DOHH2 (cell line): ENCODE data around the gene KANSL3.

Experiments
- H3F3A ChIP-seq: fragments of 200-600 bp; sonication (generic), shearing (Covaris generic); 2 replicates; pipeline ENCODE4 v1.6.0; 2016; ENCODE audit warnings: antibody characterized with exemption, mild to moderate bottlenecking; ENCODE audit not compliant: control insufficient read depth, insufficient read depth
- H3K27ac ChIP-seq: fragments of 200-600 bp; sonication (generic); 2 replicates; pipeline ENCODE4 v1.5.1; 2014; ENCODE audit warnings: low read depth, mild to moderate bottlenecking, low read length, moderate library complexity
- H3K27me3 ChIP-seq: fragments of 200-600 bp; sonication (generic); 2 replicates; pipeline ENCODE4 v1.6.1; 2014; ENCODE audit warnings: mild to moderate bottlenecking, low read length, mixed read lengths; ENCODE audit not compliant: control insufficient read depth
- H3K36me3 ChIP-seq: fragments of 200-600 bp; sonication (generic); 2 replicates; pipeline ENCODE4 v1.6.1; 2014; ENCODE audit warnings: mild to moderate bottlenecking, low read length, moderate library complexity, mixed read lengths; ENCODE audit not compliant: control insufficient read depth
- H3K4me1 ChIP-seq: fragments of 200-600 bp; sonication (generic); 2 replicates; pipeline ENCODE4 v1.6.1; 2014; ENCODE audit warnings: mild to moderate bottlenecking, low read length, mixed read lengths; ENCODE audit not compliant: control insufficient read depth
- H3K4me2 ChIP-seq: fragments of 200-600 bp; sonication (generic); 2 replicates; pipeline ENCODE4 v1.6.0; 2014; ENCODE audit warnings: mild to moderate bottlenecking, low read length, moderate library complexity
- H3K4me3 ChIP-seq: fragments of 200-600 bp; sonication (generic); 2 replicates; pipeline ENCODE4 v1.5.1; 2014; ENCODE audit warnings: mild to moderate bottlenecking, low read length, mixed read lengths
- H3K79me2 ChIP-seq: fragments of 200-600 bp; sonication (generic); 2 replicates; pipeline ENCODE4 v1.6.1; 2014; ENCODE audit warnings: mild to moderate bottlenecking, low read length, mixed read lengths; ENCODE audit not compliant: control insufficient read depth
- H3K9me2 ChIP-seq: fragments of 200-600 bp; sonication (generic); replicated peaks from 2 replicates; pipeline ENCODE4 v1.6.1; 2014; ENCODE audit warnings: mild to moderate bottlenecking, low read length, mixed read lengths; ENCODE audit not compliant: control insufficient read depth
- H3K9me3 ChIP-seq: fragments of 200-600 bp; sonication (generic); 2 replicates; pipeline ENCODE4 v1.6.1; 2014; ENCODE audit warnings: antibody characterized with exemption, low read length, mixed read lengths; ENCODE audit not compliant: control insufficient read depth, insufficient read depth
- H4K20me1 ChIP-seq: fragments of 200-600 bp; sonication (generic); 2 replicates; pipeline ENCODE4 v1.6.0; 2014; ENCODE audit warnings: low read depth, mild to moderate bottlenecking, antibody characterized with exemption, low read length, moderate library complexity; ENCODE audit not compliant: control insufficient read depth, insufficient read depth
- EZH2phosphoT487 ChIP-seq: fragments of 200-600 bp; sonication (generic); IDR thresholded peaks from 2 replicates; pipeline ENCODE4 v1.6.1; 2017; ENCODE audit warnings: borderline replicate concordance, mild to moderate bottlenecking, antibody characterized with exemption, low read length, moderate library complexity, mixed read lengths
- TF ChIP-seq, protein P1 (sequence below): fragments of 200-600 bp; sonication (generic); IDR thresholded peaks from one replicate; pipeline ENCODE4 v1.5.1; 2014; ENCODE audit warnings: antibody characterized with exemption, mild to moderate bottlenecking, low read depth, low read length; ENCODE audit not compliant: poor library complexity, severe bottlenecking

The KANSL3 gene

DNA sequence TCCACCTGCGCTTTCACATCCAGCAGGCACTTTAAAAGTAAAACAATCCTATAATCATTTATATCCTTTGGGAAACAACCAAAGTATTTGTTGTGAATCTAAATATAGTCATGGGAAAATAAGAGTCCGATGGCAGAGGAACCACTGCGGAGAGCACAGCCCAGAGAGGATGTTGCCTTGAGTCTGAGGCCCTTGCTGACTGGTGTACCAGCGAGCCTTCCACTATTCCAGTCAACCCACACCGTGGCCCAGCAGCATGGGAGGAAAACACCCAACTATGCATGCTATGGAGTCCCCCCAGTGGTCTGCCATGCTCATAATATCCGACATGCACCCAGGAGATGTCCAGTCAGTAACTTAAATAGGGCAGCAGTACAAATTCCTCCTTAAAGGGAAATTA lies 21.6 kb downstream of the KANSL3 start:
- H3K27me3 ChIP-seq: no peaks in the 10 kb centered on the region
- H3K4me2 ChIP-seq: no peak overlapping the region
- H3F3A ChIP-seq: no peaks in the 10 kb centered on the region
- H3K9me3 ChIP-seq: no peaks in the 10 kb centered on the region
- H3K4me3 ChIP-seq: no peak overlapping the region
- peaks cover 64% of the 10 kb centered on the region for H3K36me3 ChIP-seq
- H3K9me2 ChIP-seq: no peaks in the 10 kb centered on the region
- no peaks in the 10 kb centered on the region for H3K4me1 ChIP-seq
- H4K20me1 ChIP-seq: no peaks in the 10 kb centered on the region
- H3K27ac ChIP-seq: no peak overlapping the region
- TF ChIP-seq, protein P1, sequence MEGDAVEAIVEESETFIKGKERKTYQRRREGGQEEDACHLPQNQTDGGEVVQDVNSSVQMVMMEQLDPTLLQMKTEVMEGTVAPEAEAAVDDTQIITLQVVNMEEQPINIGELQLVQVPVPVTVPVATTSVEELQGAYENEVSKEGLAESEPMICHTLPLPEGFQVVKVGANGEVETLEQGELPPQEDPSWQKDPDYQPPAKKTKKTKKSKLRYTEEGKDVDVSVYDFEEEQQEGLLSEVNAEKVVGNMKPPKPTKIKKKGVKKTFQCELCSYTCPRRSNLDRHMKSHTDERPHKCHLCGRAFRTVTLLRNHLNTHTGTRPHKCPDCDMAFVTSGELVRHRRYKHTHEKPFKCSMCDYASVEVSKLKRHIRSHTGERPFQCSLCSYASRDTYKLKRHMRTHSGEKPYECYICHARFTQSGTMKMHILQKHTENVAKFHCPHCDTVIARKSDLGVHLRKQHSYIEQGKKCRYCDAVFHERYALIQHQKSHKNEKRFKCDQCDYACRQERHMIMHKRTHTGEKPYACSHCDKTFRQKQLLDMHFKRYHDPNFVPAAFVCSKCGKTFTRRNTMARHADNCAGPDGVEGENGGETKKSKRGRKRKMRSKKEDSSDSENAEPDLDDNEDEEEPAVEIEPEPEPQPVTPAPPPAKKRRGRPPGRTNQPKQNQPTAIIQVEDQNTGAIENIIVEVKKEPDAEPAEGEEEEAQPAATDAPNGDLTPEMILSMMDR: no peak
- TF ChIP-seq EZH2phosphoT487: no peak
- no peaks in the 10 kb centered on the region; the same call in 1 of the 2 replicates for H3K79me2 ChIP-seq

DNA sequence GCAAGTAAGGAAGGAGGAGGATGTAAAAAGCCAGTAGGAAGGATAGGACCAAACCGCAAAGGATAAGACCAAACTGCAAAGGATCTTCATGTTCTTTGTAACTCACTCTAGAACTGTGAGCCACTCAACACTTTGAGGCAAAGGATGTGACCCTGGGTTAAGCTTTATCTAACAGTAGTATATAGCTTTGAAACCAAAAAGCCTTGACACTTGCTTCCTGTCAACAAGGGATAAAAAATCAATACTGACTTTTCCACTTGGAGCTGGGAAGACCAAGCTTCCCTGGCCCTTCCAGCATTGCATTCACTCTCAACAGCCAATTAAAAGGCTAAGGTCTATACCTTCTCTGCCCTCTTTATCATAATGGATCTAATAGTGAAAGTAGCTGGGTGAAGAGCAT lies 22.0 kb downstream of the KANSL3 start:
- Histone ChIP-seq H3K27ac (no peak overlapping the region), H3K79me2 (no peaks in the 10 kb centered on the region; the same call in 1 of the 2 replicates), H3F3A (no peaks in the 10 kb centered on the region), H3K9me2 (no peaks in the 10 kb centered on the region), H4K20me1 (no peaks in the 10 kb centered on the region), H3K27me3 (no peaks in the 10 kb centered on the region), H3K9me3 (no peaks in the 10 kb centered on the region), H3K4me3 (no peak overlapping the region), H3K36me3 (peaks cover 68% of the 10 kb centered on the region), H3K4me1 (no peaks in the 10 kb centered on the region), H3K4me2 (no peak overlapping the region)
- no peak for TF ChIP-seq EZH2phosphoT487
- TF ChIP-seq, protein P1: no peak

DNA sequence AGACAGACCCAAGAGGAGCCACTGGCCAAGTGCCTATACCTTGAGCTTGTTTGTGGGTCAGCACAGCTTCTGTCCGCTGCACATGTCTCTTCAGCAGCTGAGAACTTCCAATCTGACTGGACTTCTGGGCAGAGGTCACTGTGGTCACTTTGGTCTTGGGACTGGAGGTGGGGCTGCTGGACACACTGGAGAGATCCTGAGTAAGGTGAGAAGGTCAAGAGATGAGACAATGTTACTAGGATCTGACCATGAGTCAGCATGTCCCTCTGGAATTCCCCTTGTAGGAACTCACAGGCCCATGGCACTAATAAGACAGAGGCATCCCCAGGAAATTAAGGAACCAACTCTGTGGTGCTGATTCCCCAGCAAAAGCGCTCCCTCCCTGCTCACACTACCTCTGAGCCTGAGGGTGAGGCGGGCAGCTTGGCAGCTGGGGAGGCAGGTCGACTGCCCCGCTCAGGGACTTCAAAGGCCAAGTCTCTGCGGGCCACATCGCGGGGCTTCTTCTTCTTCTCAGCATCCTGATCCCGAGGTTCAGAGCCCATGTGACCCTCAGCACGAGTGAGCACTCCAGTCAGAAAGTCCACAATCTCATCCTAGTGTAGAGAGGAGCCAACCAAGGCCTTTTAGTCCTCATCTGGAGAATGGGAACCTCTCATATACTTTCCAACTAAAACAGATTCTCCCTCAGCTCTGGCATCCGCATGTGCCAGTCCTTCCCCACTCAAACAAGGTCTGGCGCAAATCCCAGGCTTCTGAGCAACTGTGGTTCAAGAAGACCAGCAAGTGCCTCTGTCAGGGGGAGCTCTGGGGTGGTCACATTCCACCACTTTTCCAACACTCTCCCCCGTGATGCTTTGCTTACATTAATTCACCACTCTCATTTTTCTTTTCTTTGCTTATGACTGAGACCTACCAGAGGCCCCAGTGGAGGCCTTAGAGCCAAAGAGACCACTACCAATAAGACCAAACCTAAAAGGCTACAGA lies 29.4 kb downstream of the KANSL3 start:
- Histone ChIP-seq H3K4me2 (no peak overlapping the region), H3K27me3 (no peaks in the 10 kb centered on the region), H4K20me1 (no peaks in the 10 kb centered on the region), H3K4me1 (no peaks in the 10 kb centered on the region), H3F3A (no peaks in the 10 kb centered on the region), H3K27ac (no peak overlapping the region), H3K9me3 (no peaks in the 10 kb centered on the region), H3K79me2 (no peaks in the 10 kb centered on the region), H3K9me2 (no peaks in the 10 kb centered on the region), H3K36me3 (peaks cover 95% of the 10 kb centered on the region), H3K4me3 (no peak overlapping the region)
- TF ChIP-seq, protein P1: no peak
- TF ChIP-seq EZH2phosphoT487: no peak
